ENCODE measurements around the gene CA10.

CA10 gene

GRCh38 chr17:51710634-51710979 is 447.9 kb downstream of the CA10 start:
- no peak overlapping the region for H3K27ac ChIP-seq (ENCODE audit: low read length)
- H3K4me3 ChIP-seq (ENCODE audit: low read depth in 1 of 2, low read length in 2 of 2): no peak overlapping the region
- no peaks in the 10 kb centered on the region for H3K27me3 ChIP-seq (ENCODE audit: low read depth, low read length)
- no peaks in the 10 kb centered on the region for H3K36me3 ChIP-seq (ENCODE audit: control insufficient read depth in 1 of 2, insufficient read depth in 2 of 2, low read length in 2 of 2)
- H3K4me1 ChIP-seq (ENCODE audit: control insufficient read depth in 1 of 2, insufficient read depth in 2 of 2, low read length in 2 of 2): no peaks in the 10 kb centered on the region
- no peaks in the 10 kb centered on the region for H3K9me3 ChIP-seq (ENCODE audit: control insufficient read depth in 1 of 2, low read length in 2 of 2)

DNA sequence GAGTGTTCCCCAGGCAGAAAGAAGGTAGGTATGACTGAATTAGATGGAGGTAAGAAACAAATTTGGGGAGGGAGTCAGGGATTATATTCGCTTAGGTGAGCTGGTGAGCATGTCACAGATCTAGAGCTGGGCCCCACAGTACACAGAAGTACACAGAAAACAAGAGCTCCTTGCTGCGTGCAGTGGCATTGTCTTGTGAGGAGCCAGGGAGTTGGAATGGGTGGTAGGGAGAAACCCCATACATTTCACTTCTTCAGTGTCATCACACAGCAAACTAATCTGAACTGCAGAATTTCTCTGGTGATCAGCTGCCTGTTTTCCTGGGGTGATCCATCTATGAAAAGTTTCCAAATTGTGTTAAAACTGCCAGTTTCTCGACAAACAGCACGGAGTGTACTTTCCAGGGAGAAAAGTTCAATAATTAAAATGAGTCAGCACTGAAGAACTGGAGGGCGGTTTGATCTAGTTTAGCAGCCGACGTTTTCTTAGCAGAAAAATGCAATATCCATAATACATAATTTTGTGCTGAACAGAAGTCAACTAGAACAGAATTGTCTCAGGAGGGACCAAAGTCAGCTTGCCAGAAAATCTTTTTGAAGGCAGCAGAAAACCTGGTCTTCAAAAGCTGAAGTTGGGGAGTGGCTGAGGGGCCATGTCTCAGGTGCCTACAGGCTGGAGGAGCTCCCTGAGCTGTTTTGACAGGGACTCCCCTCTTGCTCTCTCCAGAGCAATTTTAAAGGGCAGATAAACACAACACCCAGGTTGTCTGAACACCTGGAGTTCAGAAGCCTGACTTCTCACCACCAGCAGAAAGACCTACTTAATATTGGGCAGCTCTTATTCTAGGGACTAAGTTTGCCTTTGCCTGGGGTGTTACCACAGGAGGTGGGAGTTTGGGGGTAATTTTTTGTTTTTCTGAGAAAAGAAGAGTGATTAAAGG is 448.6 kb downstream of the CA10 start:
- Histone ChIP-seq H3K9me3 (ENCODE audit: control insufficient read depth in 1 of 2, low read length in 2 of 2) (no peaks in the 10 kb centered on the region), H3K4me3 (ENCODE audit: low read depth in 1 of 2, low read length in 2 of 2) (no peak overlapping the region), H3K4me1 (ENCODE audit: control insufficient read depth in 1 of 2, insufficient read depth in 2 of 2, low read length in 2 of 2) (no peaks in the 10 kb centered on the region), H3K36me3 (ENCODE audit: control insufficient read depth in 1 of 2, insufficient read depth in 2 of 2, low read length in 2 of 2) (no peaks in the 10 kb centered on the region), H3K27ac (ENCODE audit: low read length) (no peak overlapping the region), H3K27me3 (ENCODE audit: low read depth, low read length) (no peaks in the 10 kb centered on the region)

GRCh38 chr17:51707216-51707615 is 451.3 kb downstream of the CA10 start:
- Histone ChIP-seq H3K27me3 (ENCODE audit: low read depth, low read length) (no peaks in the 10 kb centered on the region), H3K4me1 (ENCODE audit: control insufficient read depth in 1 of 2, insufficient read depth in 2 of 2, low read length in 2 of 2) (no peaks in the 10 kb centered on the region), H3K27ac (ENCODE audit: low read length) (no peak overlapping the region), H3K9me3 (ENCODE audit: control insufficient read depth in 1 of 2, low read length in 2 of 2) (no peaks in the 10 kb centered on the region), H3K36me3 (ENCODE audit: control insufficient read depth in 1 of 2, insufficient read depth in 2 of 2, low read length in 2 of 2) (no peaks in the 10 kb centered on the region), H3K4me3 (ENCODE audit: low read depth in 1 of 2, low read length in 2 of 2) (no peak overlapping the region)

DNA sequence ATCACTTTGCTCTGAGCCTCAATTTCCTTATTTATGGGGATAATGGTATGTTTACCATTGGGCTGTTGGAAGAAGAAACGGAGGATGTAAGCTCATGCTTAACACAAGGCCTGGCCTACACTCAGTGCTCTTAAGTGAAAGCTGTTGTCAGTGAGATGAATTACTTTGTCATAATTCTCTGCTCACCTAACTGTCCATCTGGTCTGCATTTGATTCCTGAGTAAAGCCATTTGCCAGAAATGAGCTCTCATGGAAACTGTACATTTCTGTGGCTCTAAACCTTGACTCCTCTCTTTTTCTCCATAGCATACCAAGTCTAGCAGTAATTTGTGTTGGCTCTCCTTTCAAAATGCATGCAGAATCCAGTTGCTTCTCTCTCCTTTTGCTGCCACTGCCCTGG is 452.4 kb downstream of the CA10 start:
- Histone ChIP-seq H3K4me1 (ENCODE audit: control insufficient read depth in 1 of 2, insufficient read depth in 2 of 2, low read length in 2 of 2) (no peaks in the 10 kb centered on the region), H3K9me3 (ENCODE audit: control insufficient read depth in 1 of 2, low read length in 2 of 2) (no peaks in the 10 kb centered on the region), H3K36me3 (ENCODE audit: control insufficient read depth in 1 of 2, insufficient read depth in 2 of 2, low read length in 2 of 2) (no peaks in the 10 kb centered on the region), H3K4me3 (ENCODE audit: low read depth in 1 of 2, low read length in 2 of 2) (no peak overlapping the region), H3K27ac (ENCODE audit: low read length) (no peak overlapping the region), H3K27me3 (ENCODE audit: low read depth, low read length) (no peaks in the 10 kb centered on the region)

GRCh38 chr17:51703361-51704341 is 454.9 kb downstream of the CA10 start:
- Histone ChIP-seq H3K9me3 (ENCODE audit: control insufficient read depth in 1 of 2, low read length in 2 of 2) (no peaks in the 10 kb centered on the region), H3K27me3 (ENCODE audit: low read depth, low read length) (no peaks in the 10 kb centered on the region), H3K4me1 (ENCODE audit: control insufficient read depth in 1 of 2, insufficient read depth in 2 of 2, low read length in 2 of 2) (no peaks in the 10 kb centered on the region), H3K27ac (ENCODE audit: low read length) (no peak overlapping the region), H3K36me3 (ENCODE audit: control insufficient read depth in 1 of 2, insufficient read depth in 2 of 2, low read length in 2 of 2) (no peaks in the 10 kb centered on the region), H3K4me3 (ENCODE audit: low read depth in 1 of 2, low read length in 2 of 2) (no peak overlapping the region)

- Histone ChIP-seq H3K27ac (ENCODE audit: low read length) (no peak overlapping the region), H3K4me3 (ENCODE audit: low read depth in 1 of 2, low read length in 2 of 2) (no peak overlapping the region), H3K36me3 (ENCODE audit: control insufficient read depth in 1 of 2, insufficient read depth in 2 of 2, low read length in 2 of 2) (no peaks in the 10 kb centered on the region), H3K27me3 (ENCODE audit: low read depth, low read length) (no peaks in the 10 kb centered on the region), H3K9me3 (ENCODE audit: control insufficient read depth in 1 of 2, low read length in 2 of 2) (no peaks in the 10 kb centered on the region), H3K4me1 (ENCODE audit: control insufficient read depth in 1 of 2, insufficient read depth in 2 of 2, low read length in 2 of 2) (no peaks in the 10 kb centered on the region)
Observed at GRCh38 chr17:51702963-51703360, 455.6 kb downstream of the CA10 start.

DNA sequence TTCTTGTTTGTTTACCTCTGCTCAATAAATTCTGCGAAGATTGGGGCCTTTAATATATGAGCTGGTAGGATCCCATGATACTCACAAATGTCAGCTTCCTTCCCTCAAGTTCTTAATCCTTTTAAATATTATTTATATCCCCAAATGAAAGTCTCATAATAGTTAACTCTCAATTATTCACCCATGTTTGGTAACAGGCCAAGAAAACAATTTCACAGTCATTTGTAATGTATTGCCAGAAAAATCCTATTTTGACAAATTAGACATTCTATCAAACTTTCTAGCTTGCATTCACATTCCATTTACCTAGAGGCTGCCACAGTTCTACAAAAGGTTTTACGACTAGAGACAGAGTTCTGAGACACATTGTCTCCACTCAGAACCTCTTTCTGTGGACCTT is 457.0 kb downstream of the CA10 start:
- Histone ChIP-seq H3K36me3 (ENCODE audit: control insufficient read depth in 1 of 2, insufficient read depth in 2 of 2, low read length in 2 of 2) (no peaks in the 10 kb centered on the region), H3K27ac (ENCODE audit: low read length) (no peak overlapping the region), H3K4me3 (ENCODE audit: low read depth in 1 of 2, low read length in 2 of 2) (no peak overlapping the region), H3K27me3 (ENCODE audit: low read depth, low read length) (no peaks in the 10 kb centered on the region), H3K9me3 (ENCODE audit: control insufficient read depth in 1 of 2, low read length in 2 of 2) (no peaks in the 10 kb centered on the region), H3K4me1 (ENCODE audit: control insufficient read depth in 1 of 2, insufficient read depth in 2 of 2, low read length in 2 of 2) (no peaks in the 10 kb centered on the region)

- Histone ChIP-seq H3K4me3 (ENCODE audit: low read depth in 1 of 2, low read length in 2 of 2) (no peak overlapping the region), H3K9me3 (ENCODE audit: control insufficient read depth in 1 of 2, low read length in 2 of 2) (no peaks in the 10 kb centered on the region), H3K36me3 (ENCODE audit: control insufficient read depth in 1 of 2, insufficient read depth in 2 of 2, low read length in 2 of 2) (no peaks in the 10 kb centered on the region), H3K4me1 (ENCODE audit: control insufficient read depth in 1 of 2, insufficient read depth in 2 of 2, low read length in 2 of 2) (no peaks in the 10 kb centered on the region), H3K27ac (ENCODE audit: low read length) (no peak overlapping the region), H3K27me3 (ENCODE audit: low read depth, low read length) (no peaks in the 10 kb centered on the region)
Observed at GRCh38 chr17:51700011-51700760, 458.3 kb downstream of the CA10 start.

DNA sequence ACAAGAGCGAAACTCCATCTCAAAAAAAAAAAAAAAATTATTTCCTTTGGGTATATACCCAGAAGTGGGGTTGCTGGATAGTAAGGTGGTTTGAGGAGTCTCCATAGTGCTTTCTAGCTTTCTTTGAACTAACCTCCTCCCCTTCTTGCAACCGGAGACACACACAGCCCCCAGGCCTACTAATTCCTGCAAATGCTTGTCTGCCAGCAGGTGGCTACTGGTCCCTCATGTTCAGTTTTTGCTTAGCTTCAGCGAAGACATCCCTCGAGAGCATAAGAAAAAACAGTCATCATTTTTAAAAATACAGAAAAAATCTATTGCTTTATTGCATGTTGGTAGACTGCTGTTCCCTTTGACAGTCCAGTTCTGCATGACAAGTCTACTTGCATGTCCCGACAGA is 459.2 kb downstream of the CA10 start:
- Histone ChIP-seq H3K4me3 (ENCODE audit: low read depth in 1 of 2, low read length in 2 of 2) (no peak overlapping the region), H3K36me3 (ENCODE audit: control insufficient read depth in 1 of 2, insufficient read depth in 2 of 2, low read length in 2 of 2) (no peaks in the 10 kb centered on the region), H3K27me3 (ENCODE audit: low read depth, low read length) (no peaks in the 10 kb centered on the region)

GRCh38 chr17:51692917-51693316 is 465.6 kb downstream of the CA10 start:
- Histone ChIP-seq H3K27me3 (ENCODE audit: low read depth, low read length) (no peaks in the 10 kb centered on the region), H3K36me3 (ENCODE audit: control insufficient read depth in 1 of 2, insufficient read depth in 2 of 2, low read length in 2 of 2) (no peaks in the 10 kb centered on the region), H3K4me1 (ENCODE audit: control insufficient read depth in 1 of 2, insufficient read depth in 2 of 2, low read length in 2 of 2) (no peaks in the 10 kb centered on the region), H3K27ac (ENCODE audit: low read length) (no peak overlapping the region), H3K4me3 (ENCODE audit: low read depth in 1 of 2, low read length in 2 of 2) (no peak overlapping the region), H3K9me3 (ENCODE audit: control insufficient read depth in 1 of 2, low read length in 2 of 2) (peaks cover 0 to 4% of the 10 kb centered on the region in 2 donors)

More for the DNA sequence above, 459.2 kb downstream of the CA10 start:
- Histone ChIP-seq H3K4me1 (ENCODE audit: control insufficient read depth in 1 of 2, insufficient read depth in 2 of 2, low read length in 2 of 2) (no peaks in the 10 kb centered on the region), H3K27ac (ENCODE audit: low read length) (no peak overlapping the region), H3K9me3 (ENCODE audit: control insufficient read depth in 1 of 2, low read length in 2 of 2) (peaks cover 0 to 4% of the 10 kb centered on the region in 2 donors)

DNA sequence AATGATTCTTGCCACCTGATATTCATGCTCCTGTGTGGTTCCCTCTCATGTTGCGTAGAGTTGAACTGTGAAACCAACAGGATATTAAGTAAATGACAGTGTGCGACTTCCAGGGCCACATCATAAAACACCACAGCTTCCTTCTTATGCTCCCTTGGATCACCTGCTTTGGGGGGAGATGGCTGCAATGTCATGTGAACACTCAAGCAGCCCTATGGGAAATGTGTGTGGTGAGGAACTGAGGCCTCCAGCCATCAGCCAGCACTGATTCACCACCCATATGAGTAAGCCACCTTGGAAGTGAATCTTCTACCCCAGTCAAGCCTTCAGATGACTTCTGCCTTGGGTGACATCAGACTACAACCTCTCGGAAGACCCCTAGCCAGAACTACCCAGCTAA is 470.6 kb downstream of the CA10 start:
- no peaks in the 10 kb centered on the region for H3K9me3 ChIP-seq (ENCODE audit: control insufficient read depth in 1 of 2, low read length in 2 of 2)
- no peaks in the 10 kb centered on the region for H3K4me1 ChIP-seq (ENCODE audit: control insufficient read depth in 1 of 2, insufficient read depth in 2 of 2, low read length in 2 of 2)
- no peaks in the 10 kb centered on the region for H3K36me3 ChIP-seq (ENCODE audit: control insufficient read depth in 1 of 2, insufficient read depth in 2 of 2, low read length in 2 of 2)
- no peak overlapping the region for H3K4me3 ChIP-seq (ENCODE audit: low read depth in 1 of 2, low read length in 2 of 2)
- H3K27me3 ChIP-seq (ENCODE audit: low read depth, low read length): no peaks in the 10 kb centered on the region
- H3K27ac ChIP-seq (ENCODE audit: low read length): no peak overlapping the region
